Inflammatory macrophage treated with lipopolysaccharide for 1 hour (primary cell): ENCODE results near the gene ODR4.
A peak's percentile ranks its signal among the peaks of the same experiment; 100 is the strongest.
"Not testable (repeated sequence)": the region's sequence is repeated elsewhere in the genome, so short reads cannot be mapped to it uniquely, and the experiment has no call there.

Experiments
- DNase-seq, 2 donors: peaks; one replicate each; pipeline ENCODE4 v3.0.0-alpha.2; 2020 to 2022

ODR4 gene

GRCh38 chr1:186375152-186375928, at the start of gene ODR4, which contains the start of gene TPR:
TSS of gene ODR4 (plus strand) at chr1:186375838. CDS start at chr1:186379786, 3,948 bp downstream.
TSS of gene TPR (minus strand) at chr1:186375253. CDS start at chr1:186375028, 225 bp downstream.
- peak; percentile 98 to 100 for DNase-seq

- DNase-seq: no peak
Measured at GRCh38 chr1:186326009-186326408, 49.6 kb upstream of the ODR4 start.

GRCh38 chr1:186327331-186327730, 48.3 kb upstream of the ODR4 start:
- DNase-seq: no peak

- peak in 1 of 2 donors; percentile 7 for DNase-seq
Measured at GRCh38 chr1:186330758-186331157, 44.9 kb upstream of the ODR4 start.

GRCh38 chr1:186337554-186337953, 38.1 kb upstream of the ODR4 start:
- no peak for DNase-seq

- DNase-seq: no peak
Measured at GRCh38 chr1:186340772-186341171, 34.9 kb upstream of the ODR4 start.

GRCh38 chr1:186347837-186348691, 27.6 kb upstream of the ODR4 start:
- DNase-seq: not testable (repeated sequence)

GRCh38 chr1:186374303-186375151, 1.1 kb upstream of the ODR4 start:
- peak; percentile 9 to 18 for DNase-seq

- DNase-seq: peak in 1 of 2 donors; percentile 2
Measured at GRCh38 chr1:186375929-186376319, 286 bp downstream of the ODR4 start.

GRCh38 chr1:186386725-186387383, 11.2 kb downstream of the ODR4 start:
- DNase-seq: no peak

GRCh38 chr1:186390925-186391324, 15.3 kb downstream of the ODR4 start:
- no peak for DNase-seq

GRCh38 chr1:186391841-186392240, 16.2 kb downstream of the ODR4 start:
- no peak for DNase-seq

GRCh38 chr1:186392711-186393110, 17.1 kb downstream of the ODR4 start:
- DNase-seq: not testable (repeated sequence)

- DNase-seq: not testable (repeated sequence)
Measured at GRCh38 chr1:186401446-186401845, 25.8 kb downstream of the ODR4 start.

- DNase-seq: no peak
Measured at GRCh38 chr1:186403632-186404031, 28.0 kb downstream of the ODR4 start.

GRCh38 chr1:186404454-186405051, 28.9 kb downstream of the ODR4 start:
- peak; percentile 50 to 75 for DNase-seq

- DNase-seq: no peak
Measured at GRCh38 chr1:186409091-186409490, 33.5 kb downstream of the ODR4 start.

GRCh38 chr1:186413319-186413718, 37.7 kb downstream of the ODR4 start:
- no peak for DNase-seq

- no peak for DNase-seq
Measured at GRCh38 chr1:186418503-186418902, 42.9 kb downstream of the ODR4 start.

GRCh38 chr1:186420311-186420710, 44.7 kb downstream of the ODR4 start:
- DNase-seq: no peak

GRCh38 chr1:186420923-186421322, 45.3 kb downstream of the ODR4 start:
- DNase-seq: no peak

GRCh38 chr1:186421446-186421845, 45.8 kb downstream of the ODR4 start:
- no peak for DNase-seq
